GM18508 (cell line): ENCODE data around the gene USP10.

Source experiments
- ATAC-seq: cut with Tn5 transposase; IDR thresholded peaks from one replicate; pipeline ENCODE4 v1.9.1; 2021; ENCODE audit warnings: moderate number of reproducible peaks; ENCODE audit not compliant: insufficient read depth, unreplicated experiment

The USP10 gene

GRCh38 chr16:84699712-84700445 is at the start of gene USP10:
USP10 (plus strand) TSS chr16:84700000; CDS start chr16:84700091, 91 bp downstream.
- ATAC-seq: no peak

DNA sequence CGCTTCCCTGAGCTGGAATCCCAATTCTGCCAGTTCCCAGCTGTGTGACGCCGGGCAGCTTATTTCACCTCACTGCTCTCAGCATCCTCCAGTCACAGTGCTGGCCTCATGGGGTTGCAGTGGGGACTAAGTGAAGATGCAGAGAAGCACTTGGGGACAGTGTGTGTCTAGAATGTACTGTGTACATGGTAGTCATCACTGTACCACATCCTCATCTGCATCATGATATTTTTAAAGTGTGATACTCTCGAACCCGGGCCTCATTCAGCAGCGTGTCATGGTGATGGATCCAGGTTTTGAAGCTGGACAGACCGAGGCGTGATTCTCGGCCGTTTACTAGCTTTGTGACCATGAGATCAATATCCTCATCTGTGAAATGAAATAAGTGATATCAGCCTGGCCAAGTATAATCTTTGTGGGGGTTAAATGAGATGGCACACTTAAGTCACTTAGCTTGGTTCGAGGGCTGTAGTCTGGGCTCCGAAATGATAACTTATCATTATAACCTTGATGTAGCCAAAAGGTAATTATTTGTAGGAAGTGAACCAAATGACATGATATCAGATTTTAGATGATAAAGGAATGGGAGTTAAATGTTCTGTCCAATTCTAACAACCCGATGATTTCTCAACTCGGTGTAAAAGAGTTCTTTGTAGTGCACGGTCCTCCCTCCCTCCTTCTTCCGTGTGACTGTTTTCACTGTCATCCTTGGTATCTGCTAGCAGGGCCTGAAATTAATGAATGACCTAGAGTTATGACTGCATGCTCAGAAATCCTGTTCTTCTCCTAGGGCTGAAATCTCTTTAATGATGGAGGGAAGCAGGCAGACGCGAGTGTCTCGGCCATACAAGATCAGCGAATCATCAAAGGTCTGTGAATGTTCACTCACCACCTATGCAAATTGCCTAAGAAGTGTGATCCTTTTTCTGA is 49.5 kb upstream of the USP10 start:
- ATAC-seq: no peak

- no peak for ATAC-seq
Observed at GRCh38 chr16:84652566-84652965, 47.2 kb upstream of the USP10 start.

- no peak for ATAC-seq
Observed at GRCh38 chr16:84654238-84654637, 45.6 kb upstream of the USP10 start.

DNA sequence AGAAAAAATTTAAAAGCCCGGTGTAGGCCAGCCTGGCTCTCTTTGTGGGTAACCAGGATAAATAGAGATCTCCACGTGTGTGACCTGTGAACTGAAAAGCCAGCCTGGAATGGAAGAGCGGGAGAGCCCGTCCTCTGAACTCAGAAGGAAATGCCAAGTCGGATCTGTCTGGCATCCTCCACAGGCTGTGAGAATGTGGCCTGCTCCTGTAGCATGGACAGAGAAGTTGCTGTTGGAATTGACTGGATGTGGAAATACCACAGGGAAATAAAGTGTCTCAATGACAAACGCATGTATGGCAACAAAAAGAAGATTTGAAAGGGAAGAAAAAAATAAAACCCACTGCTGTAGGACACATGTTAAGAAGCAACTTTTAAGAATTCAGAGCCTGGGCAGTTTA is 44.8 kb upstream of the USP10 start:
- no peak for ATAC-seq

GRCh38 chr16:84656649-84657048 is 43.2 kb upstream of the USP10 start:
- no peak for ATAC-seq

DNA sequence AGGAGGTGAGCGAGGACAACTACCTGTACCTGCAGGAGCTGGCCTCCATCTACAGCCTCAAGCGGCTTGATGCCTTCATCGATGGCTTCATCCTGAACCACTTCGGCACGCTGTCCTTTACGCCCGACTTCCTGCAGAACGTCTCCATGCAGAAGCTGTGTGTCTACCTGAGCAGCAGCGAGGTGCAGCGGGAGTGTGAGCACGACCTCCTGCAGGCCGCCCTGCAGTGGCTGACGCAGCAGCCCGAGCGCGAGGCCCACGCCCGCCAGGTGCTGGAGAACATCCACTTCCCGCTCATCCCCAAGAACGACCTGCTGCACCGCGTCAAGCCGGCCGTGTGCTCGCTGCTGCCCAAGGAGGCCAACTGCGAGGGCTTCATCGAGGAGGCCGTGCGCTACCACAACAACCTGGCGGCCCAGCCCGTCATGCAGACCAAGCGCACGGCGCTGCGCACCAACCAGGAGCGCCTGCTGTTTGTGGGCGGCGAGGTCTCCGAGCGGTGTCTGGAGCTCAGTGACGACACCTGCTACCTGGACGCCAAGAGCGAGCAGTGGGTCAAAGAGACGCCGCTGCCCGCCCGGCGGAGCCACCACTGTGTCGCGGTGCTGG is 42.5 kb upstream of the USP10 start:
- no peak for ATAC-seq

- ATAC-seq: no peak
Observed at GRCh38 chr16:84658690-84659089, 41.1 kb upstream of the USP10 start.

DNA sequence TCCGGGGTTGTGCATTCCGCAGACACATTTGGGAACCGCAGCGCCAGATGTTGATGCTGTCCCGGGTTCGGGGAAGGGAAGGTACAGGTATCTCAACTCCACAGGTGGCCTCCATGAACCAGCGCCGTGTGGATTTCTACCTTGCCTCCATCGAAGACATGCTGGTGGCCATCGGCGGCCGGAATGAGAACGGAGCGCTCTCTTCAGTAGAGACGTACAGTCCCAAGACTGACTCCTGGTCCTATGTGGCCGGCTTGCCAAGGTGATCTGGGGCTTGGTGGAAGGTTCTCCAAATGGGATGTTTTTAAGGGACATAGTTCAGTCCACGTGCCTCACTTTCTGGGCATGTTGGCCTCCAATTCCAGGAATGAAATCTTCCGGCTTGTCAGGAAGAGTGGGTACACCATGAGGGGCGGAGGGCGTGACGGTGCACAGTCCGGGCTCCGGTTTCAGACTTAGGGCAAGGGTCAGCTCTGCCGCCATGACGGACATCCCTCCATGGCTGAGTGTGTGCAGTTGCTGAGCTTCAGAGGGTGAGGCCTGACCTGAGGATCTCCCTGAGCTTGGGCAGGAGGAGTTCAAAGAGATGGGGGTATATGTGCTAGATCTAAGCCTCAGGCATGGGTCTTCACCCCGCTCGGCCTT is 40.0 kb upstream of the USP10 start:
- ATAC-seq: no peak

DNA sequence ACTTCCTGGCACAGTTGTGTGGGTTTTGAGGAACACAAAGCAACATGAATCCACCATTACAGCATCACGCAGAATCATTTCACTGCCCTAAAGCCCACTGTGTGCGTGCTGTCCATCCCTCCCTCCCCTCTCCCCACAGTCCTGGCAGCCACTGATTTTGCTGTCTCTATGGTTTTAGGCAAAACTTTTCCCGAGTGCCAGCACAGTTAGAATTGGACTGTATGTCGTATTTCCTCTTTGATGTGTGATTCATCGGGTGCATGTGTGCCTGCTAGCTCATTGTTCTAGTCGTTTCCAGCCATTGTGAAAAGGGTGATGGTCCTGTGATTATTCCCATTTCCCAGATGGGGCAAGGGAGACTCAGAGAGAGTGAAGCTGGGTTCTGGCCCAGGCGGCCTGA is 38.8 kb upstream of the USP10 start:
- no peak for ATAC-seq

- ATAC-seq: no peak
Observed at GRCh38 chr16:84661418-84662060, 38.3 kb upstream of the USP10 start.

DNA sequence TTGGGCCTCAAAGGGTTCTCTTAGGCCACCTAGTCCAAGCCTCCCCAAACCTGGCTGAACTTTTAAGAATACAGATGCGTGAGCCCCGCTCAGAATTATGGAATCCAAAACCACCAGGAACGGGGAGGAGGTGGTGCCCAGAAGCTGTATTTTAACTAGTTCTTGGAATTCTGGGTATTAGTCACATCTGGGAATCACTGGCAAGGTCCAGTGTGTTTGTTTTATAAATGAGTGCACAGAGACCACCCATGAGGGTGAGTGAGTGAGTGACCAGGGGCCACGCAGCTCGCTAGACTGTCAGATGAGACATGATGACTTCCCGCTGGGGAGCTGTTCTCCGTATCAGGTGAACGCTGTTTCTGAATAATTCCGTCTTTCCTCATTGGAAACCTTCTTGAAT is 37.3 kb upstream of the USP10 start:
- ATAC-seq: no peak

DNA sequence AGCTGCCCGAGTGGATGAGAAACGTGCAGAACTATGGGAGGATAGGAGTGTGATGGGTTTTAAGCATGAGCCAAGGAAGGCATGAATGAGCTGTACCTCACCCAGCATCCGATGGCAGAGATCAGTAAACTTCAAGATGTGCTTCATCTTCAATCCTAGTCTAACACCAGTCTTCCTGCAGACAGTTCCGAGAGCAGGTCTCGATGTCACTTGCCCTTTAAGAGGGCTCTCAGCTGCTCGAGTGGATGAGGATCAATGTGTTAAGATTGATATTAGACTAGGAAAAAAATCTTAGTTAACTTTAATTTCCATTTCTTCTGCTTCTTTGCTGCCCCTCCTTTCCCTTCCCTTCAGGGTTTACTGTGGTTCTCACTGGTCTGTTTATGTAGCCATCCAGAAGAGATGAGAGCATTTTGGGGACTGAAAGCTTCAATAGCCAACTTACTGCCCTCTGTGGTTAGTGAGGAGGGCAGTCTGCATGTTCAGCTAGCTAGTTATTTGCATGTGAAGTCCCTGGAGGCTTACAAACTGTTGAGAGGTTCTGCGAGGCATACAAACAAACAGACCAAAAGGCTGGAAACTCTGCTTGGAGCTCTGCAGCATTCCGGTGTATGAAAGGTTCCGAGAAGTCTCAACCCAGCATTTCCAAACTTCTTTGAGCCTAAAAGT is 36.2 kb upstream of the USP10 start:
- no peak for ATAC-seq

- ATAC-seq: no peak
Observed at GRCh38 chr16:84665359-84665758, 34.4 kb upstream of the USP10 start.

DNA sequence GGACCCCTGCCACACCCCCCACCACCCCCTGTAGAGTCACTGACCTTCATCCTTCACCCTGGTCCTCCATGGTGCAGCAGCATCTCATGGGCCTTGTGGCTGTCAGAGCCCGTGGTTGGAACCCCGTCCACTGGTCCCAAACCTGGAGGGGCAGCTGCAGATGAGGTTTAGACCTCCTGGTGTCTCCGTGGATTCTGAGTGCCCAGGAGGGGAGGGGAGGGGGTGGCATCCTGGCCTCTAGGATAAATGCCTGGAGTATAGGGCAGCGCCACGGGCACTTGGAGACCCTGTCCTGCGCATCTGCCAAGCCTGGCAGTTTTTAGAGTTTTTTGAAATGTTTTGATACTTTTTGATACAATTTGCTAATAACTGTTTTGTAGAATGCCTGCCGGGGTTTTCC is 34.0 kb upstream of the USP10 start:
- no peak for ATAC-seq

- ATAC-seq: no peak
Observed at GRCh38 chr16:84667600-84668309, 32.0 kb upstream of the USP10 start.

DNA sequence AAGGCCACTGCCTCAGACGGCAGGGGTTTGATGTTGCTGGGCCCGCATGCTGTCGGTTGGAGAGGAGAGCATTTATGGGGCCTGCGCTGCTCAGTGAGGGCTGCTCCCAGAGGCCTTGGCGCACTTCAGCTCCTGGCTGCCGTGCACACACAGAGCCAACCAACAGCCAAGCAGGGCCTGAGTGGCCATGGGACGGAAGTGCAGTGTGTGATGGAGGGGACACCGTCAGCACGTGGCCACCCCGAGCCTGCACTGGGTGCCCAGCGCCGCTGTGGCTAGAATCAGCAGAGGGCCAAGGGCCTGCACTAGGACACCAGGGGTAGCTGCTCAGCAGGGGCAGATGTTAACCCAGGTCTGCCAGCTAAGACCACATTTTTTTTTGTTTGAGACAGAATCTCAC is 29.7 kb upstream of the USP10 start:
- ATAC-seq: no peak

GRCh38 chr16:84672276-84673202 is 27.3 kb upstream of the USP10 start:
- ATAC-seq: no peak
